ENCODE data around the gene PFN3.
"Not testable (repeated sequence)": the region's sequence is repeated elsewhere in the genome, so short reads cannot be mapped to it uniquely, and the experiment has no call there.

PFN3 gene

DNA sequence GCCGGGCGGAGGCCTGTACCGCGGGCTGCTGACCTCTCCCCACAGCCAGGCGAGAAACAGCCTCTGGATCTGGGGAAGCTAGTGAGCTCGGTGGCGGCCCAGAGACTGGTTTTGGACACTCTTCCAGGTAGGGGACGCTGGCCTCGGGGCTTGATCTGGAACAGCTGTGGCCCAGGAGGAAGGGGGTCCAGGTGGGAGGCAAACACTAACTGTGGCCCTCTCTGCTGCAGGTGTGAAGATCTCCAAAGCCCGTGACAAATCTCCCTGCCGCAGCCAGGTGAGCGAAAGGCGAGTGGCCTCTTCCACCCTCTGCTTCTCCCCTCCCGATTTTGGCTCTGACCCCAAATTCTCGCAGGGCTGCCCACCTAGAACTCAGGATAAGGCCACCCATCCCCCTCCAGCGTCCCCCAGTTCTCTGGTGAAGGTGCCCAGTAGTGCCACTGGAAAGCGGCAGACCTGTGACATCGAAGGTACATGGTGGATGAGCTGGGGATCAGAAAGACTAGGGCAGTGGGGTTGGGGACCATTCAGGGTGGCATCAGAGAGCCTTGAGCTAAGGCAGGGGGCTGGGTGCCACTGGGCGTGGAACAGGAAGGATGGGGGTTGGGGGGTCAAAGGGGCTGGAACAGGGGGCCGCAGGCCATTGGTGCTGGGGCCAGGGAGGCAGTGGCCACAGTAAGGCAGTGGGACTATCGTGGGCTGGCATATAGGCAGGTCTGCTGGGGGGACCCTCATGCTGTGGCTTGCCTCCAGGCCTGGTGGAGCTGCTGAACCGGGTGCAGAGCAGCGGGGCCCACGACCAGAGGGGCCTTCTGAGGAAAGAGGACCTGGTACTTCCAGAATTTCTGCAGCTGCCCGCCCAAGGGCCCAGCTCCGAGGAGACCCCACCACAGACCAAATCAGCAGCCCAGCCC, 29.1 kb downstream of the PFN3 start:
- no peak for DNase-seq

DNA sequence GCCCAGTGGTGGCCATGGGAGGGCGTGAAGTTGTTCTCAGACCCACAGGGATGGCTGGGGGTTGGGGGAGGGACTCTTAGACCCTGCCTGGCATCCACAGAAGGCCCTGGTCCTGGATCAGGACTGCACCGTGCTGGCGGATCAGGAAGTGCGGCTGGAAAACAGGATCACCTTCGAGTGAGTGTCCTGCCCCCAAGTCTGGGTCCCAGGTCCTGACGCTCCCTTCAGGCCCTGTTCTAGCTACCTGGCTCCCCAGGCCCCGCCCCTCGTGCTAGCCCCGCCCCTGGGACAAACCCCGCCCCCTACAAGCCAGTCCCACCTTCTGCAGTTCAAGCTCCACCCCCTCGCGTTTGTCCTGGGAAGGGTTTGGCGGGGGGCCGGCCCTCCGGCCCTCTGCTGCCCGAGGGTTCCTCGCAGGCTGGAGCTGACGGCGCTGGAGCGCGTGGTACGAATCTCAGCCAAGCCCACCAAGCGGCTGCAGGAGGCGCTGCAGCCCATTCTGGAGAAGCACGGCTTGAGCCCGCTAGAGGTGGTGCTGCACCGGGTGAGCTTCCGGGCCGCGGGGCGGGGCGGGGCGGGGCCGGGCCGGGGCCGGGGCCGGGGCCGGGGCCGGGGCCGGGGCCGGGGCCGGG, 29.9 kb downstream of the PFN3 start:
- peak; percentile 66 for DNase-seq

DNA sequence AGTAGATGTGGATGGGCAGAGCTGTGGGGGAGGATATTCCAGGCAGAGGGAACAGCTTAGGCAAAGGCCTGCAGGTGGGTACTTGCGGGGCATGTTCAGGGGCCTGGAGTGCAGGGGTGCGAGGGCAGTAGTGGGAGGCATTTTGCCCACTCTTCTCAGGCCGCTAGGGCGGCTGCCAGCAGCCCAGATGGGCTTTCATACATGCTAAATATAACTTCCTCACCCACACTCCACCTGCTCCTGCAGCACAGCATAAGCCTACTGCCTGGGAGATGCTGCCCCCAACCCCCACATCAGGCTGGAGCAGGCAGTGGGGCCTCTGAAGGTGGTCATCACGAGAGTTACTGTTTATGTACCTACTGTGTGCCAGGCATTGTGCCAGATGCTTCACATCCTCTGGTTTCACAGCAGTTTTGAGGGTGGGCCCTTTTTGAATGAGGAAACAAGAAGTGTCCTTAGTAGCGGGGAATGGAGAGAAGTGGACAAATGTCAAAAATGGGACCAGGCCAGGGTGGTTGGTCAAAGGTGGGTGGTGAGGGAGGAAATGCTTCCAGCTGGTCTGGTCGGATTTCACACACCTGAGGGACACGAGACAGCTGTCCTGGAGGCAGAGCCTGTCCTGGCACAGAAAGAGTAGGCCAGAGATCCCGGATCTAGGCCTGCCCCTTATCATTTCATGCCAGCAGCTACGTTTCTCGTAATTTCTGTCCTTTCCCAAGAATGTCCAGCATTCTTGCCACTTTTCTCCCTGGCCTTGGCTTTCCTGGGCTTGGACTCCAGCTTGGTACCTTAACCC, 30.6 kb downstream of the PFN3 start:
- DNase-seq: no peak

DNA sequence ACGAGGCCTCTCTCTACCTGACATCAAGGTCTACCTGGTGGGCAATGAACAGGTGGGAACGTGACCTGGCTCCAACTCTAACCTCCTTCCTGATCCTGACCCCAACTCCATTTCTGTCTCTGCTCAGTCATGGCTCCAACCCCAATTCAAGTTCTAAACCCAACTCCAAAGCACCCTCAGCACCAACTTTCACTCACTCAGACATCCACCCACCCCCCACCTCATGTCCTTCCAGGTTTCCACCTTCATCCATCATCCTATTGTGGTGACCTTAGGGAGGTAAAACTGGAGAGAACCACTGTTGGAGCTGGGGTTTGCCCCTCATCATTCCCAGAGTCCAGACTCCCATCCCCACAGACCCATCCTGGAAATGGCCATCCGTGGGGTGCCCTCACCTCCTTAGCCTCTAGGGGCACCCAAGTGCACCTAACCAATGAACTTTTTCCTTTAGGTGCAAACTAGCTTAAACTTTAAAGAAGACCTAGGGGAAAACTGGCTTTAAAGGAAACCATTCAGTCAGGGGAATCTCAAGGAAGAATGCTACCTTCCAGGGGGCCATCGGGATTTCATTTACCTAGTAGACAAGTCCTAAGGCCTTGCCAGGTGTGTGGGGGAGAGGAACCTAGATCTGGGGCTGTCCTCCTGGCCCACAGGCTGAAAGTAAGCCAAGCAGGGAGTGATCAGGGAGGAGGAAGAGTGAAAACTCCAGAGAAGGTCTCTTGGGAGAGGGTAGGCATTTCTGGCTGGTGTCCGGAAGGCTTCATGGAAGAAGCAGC, 31.4 kb downstream of the PFN3 start:
- peak; percentile 30 for DNase-seq

DNA sequence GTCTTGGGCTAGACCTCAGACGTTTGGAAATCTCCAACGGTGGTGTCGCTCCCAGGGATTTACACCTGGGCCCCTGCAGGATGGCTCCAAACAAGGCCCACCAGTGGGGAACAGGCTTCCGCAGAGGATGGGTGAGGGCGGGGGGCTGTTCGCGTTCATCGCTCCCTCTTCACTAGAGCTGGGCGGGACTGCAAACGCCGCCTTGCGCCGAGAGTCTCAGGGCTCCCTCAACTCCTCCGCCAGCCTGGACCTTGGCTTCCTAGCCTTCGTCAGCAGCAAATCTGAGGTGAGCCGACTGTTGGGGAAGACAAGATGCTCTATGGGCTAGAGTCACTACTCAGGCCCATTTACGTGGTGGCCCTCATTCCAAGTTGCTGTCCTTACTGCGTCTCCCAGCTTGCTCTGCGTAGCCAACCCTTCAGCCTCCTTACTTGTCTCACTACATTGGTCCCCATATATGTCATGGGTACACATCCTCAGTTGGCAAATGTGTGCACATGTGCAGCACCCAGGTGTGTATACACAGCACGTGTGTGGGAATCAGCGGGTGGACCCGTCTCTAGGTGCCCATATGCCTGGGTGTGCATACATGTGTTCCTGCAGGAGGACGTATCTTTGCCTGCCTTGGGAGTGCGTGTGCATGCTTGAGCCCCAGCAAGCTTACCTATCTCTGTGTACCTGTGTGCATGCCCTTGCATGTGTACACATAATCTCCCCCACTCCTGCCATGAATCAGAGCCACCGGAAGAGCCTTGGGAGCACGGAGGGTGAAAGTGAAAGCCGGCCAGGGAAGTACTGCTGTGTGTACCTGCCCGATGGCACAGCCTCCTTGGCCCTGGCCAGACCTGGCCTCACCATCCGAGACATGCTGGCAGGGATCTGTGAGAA, 32.2 kb downstream of the PFN3 start:
- no peak for DNase-seq

DNA sequence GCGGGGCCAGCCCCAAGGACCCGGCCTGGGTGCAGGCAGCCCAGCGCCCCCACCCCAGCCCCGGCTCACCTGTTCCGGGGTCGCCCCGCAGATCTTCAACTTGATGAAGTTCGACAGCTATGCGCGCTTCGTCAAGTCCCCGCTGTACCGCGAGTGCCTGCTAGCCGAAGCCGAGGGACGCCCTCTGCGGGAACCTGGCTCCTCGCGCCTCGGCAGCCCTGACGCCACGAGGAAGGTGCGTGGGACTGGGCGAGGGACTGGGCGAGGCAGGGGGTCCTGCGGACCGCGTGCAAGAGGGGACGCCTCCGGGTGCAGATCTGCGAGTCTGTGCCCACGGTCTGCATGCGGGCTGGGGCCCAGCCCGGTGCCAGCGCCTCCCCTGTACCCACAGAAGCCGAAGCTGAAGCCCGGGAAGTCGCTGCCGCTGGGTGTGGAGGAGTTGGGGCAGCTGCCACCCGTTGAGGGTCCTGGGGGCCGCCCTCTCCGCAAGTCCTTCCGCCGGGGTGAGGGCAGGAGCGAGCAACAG, 33.1 kb downstream of the PFN3 start:
- no peak for DNase-seq

DNA sequence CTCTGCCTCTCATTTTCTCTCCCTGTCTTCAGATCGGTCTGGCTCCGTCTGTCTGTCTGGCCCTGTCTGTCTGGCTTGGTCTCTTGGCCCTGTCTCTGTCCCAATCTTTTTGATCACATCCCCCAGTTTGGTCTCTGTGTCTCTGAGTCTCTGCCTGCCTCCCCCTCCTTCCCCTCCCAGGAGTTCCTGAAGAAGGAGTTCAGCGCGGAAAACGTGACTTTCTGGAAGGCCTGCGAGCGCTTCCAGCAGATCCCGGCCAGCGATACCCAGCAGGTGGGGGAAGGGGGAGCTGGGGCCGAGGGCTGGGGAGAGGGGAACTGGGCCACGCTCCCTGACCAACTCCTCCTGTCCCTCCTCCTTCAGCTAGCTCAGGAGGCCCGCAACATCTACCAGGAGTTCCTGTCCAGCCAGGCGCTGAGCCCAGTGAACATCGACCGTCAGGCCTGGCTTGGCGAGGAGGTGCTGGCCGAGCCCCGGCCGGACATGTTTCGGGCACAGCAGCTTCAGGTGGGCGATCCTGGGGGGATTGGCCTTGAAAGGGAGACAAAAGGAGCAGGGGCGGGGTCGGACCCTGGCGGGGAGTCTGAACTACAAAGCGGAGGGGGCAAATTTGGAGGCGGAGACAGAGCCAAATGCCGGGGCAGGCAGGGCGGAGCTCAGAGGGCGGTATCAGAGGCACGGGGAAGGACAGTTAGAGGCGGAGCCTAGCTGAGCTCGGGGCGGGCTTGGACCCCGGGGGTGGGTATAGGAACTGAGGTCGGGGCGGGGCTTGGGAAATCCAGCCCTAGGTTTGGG, 33.7 kb downstream of the PFN3 start:
- DNase-seq: no peak

DNA sequence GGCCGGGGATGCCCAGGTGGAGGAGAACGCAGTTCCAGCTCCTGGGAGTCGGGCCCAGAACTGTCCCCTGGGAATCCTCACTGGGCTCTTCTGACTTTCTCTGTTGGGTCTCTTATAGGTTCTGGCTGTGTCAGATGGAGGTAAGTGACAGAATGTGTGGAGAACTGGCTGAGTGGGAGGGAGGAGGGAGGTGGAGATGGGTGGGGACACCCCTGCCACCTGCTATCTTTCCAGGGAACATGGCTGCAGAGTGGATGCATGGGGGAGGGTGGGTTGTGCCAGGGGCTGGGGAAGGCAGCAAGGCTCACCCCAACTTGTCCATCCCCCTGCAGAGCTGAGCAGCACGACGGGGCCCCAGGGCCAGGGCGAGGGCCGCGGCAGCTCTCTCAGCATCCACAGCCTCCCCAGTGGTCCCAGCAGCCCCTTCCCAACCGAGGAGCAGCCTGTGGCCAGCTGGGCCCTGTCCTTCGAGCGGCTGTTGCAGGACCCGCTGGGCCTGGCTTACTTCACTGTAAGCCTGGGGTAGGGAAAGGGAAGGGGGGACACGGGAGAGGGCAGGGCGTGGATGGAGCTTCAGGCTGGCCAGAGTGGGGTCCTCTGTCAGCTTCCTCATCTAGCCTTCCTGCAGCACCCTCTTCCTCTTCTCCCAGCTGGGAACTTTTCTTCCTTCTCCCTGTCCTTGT, 34.5 kb downstream of the PFN3 start:
- no peak for DNase-seq

DNA sequence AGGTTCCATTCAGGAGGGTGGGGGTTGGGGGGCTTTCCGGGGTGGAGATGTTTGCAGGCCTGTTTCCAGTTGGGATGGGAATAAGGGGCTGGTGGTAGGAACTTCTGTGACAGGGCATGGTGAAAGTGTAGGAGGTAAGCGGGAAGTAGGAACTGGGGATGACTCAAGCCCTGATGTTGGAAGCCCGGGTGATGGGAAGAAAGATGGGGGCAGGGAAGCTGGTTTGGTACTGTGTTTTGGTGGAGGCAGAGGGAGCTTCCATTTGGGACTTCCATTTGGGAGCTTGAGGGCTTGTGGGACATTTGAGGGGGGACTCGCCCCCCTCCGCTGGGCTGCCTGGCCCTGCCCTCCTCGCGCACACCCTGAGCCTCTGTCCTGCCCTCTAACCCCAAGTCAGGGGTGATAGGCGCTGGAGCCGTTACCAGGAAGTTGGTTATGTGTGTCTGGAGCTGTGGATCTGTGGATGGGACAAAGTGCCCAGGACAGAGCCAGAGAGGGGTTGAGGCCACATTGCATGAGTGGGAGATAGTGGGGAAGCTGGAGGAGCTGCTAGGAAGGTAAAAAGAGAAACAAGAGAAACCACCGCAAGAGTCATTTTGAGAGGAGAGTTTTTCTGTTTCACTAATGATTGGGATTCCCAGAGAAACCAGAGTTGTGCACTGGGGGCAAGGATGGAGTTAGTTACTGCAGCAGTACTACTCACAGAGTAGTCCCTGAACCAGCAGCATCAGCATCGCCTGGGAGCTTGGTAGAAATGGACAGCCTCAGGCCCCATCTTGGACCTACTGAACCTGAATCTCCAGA, 36.1 kb downstream of the PFN3 start:
- no peak for DNase-seq

DNA sequence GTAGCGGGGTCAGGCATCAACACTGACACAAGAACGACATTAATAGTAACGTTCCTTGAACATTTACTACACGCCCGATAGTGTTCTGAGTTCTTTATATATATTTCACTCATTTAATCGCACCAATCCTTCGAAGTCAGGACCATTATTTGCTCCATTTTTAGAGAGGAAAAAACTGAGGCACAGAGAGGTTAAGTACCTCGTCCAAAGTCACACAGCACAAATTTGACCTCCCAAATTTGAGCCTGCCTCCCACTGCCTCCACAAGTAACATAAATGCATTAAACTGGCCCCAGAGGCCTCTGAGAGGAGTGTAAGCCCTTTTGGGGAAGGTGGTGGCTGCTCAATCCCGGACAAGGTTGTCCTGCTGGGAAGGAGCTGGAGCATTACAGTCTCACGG, 36.9 kb downstream of the PFN3 start:
- no peak for DNase-seq

DNA sequence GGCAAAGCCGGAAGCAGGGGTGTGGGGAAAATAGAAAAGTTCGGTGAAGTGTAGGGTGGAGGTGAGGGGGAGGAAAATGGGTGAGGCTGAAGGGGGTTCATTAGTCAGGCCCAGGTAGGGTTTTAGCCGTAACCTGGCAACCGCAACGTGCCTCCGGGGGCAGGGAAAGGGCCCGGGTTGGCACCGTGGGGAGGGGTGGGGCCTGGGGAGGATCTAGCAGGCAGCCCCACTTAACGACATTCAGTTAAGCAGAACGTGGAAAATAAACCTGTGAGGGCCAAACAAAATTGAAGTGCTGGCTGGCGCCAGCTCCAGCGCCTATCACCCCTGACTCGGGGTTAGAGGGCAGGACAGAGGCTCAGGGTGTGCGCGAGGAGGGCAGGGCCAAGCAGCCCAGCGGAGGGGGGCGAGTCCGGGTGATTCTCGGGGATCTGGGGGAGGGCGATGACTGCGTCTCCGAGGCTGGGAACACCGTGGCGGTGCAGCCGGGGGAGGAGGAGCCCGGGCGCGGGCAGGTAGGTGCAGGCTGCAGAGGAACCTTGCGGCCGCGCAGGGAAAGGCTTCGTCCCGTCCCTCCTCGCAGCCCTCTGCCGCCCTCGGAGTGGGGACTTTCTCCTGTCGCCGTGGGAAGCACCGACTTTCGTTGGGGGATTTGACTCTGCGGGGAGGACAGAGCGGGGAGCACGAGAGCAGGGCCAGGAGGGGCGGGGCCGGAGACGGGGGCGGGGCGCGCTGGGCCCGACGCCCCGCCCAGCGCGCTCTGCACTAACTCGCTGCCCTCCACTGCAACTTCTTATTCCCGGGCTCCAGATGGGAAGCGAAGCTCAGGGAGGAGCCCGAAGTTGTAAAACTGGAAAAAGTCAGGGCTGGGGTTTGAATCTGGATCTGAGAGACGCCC, 37.6 kb downstream of the PFN3 start:
- peak; percentile 82 for DNase-seq

DNA sequence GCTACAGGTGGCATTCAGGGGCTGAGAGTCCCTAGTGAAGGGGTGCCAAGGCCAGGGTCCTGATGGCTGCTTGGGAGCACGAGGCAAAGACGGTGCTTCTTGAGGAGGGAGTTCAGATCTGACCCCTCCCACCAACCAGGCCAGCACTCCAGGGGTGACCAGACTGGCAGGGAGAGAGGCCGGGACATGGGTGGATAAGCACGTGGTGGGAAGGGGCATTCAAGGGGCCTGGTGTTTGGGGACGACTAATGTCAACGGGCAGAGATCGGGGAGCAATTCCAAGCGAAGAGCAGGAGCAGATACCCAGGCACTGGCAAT, 38.2 kb downstream of the PFN3 start:
- no peak for DNase-seq

DNA sequence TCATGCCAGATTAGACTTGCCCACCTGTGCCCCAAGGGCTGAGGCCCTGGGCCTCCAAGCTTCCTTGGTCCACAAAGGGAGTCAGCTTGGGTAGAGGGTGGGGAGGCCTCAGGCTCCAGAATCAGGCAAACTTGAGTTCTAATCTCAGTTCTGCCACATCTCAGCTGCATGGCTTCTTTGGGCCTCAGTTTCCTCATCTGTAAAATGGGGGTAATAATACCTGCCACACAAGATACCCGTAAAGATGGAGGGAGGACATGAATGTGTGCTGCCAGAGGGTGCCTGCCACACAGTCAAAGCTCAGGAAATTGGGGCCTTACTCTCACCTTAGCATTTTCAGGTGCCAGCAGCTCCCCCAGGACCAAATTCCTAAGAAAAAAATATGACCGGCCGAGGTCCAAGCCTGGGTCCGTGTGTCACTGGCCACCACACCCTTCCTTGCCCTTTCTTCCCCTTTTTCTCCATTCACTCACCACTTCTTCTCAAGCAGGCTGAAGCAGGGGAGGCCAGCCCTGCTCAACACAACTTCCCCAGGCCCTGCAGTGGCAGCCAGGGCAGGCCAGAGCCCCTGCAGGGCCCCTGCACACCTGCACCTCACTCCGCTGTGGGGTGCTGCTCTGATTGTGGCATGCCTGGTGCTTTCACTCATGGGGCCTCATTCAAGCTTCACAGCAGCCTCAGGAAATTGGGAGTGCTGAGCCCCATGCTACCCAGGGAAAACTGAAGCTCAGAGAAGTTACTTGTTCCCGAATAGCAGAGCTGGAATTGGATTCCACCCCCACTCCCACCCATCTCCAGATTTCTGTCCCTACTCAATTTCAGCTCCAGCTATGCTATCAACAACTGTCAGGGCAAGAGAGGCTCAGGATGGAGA, 38.8 kb downstream of the PFN3 start:
- DNase-seq: no peak

DNA sequence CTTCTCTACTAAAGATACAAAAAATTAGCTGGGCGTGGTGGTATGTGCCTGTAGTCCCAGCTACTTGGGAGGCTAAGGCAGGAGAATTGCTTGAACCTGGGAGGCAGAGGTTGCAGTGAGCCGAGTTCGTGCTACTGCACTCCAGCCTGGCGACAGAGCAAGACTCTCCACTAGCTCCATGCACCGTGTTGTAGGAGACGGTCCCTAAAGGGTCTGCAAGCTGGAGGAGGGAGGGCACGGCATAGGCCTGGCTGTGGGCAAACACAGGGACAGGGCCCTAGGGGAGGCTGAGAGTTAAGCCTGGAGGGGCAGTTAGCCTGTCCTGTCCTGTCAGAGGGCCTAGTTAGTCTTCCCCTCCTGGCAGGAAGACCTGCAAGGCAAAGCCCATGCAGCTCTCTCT, 39.7 kb downstream of the PFN3 start:
- not testable (repeated sequence) for DNase-seq

DNA sequence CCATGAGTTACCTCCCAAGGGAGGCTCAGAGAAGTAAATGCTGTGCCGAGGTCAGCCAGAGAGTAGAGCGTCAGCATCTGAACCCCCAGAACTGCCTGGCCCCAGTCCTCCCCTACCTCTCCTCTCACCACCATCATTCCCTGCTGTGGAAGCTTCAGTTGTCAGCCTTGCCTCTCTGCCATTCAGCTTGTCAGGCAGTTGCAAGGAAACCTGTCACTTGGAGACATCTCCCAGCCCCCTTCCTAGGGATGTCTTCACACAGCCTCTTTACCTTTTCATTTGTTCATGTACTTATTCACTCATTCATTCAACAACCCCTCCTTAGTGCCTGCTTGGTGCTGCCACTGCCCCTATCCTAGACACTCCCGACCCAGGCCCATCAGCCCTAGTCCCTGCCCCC, 40.6 kb downstream of the PFN3 start:
- DNase-seq: no peak

DNA sequence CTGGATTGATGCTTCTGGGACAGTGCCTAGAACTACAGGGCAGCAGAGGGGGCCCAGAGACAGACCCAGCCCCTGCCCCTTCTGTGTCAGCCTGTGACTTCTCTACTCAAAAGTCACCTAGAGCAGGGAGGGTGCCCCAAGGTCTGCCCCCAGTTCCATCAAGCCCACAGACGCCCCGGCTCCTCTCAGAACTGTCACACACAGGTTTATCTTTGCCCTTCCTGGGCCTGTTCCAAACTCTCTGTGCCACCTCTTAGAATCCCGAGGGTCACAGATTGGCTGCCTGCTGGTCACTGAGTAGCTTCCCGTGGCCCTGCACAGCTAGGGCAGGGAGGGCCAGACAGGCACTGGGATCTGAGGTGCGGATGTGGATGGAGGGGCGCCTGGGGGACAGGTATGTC, 41.0 kb downstream of the PFN3 start:
- no peak for DNase-seq

DNA sequence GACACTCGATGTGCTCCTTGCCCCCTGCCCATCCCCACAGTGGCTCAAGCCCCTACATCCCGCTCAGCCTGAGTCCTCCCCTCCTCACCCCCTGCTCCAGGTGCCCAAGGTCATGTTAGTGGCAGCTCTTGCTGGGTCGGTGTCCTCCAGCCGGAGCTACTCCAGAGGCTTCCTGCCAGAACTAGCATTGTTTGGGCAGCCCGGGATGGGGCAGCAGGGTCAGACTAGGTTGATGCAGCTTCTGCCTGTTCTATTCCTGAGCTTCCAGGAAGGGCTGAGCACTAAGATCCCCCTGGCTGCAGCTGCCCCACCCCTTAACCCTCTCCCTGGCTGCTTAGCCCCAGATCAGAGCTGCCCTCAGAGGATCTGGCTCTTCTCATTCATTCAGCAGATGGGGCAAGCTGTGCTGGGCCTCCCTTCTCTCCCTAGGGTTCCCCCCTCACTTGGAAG, 42.1 kb downstream of the PFN3 start:
- DNase-seq: no peak
